HS-27A (cell line): Measurements from ENCODE around the gene ITGB1BP1.

Experiments
- DNase-seq: peaks from one replicate; pipeline ENCODE4 v3.0.0-alpha.2; 2012; ENCODE audit warnings: low read depth, missing footprints

The ITGB1BP1 gene

DNA sequence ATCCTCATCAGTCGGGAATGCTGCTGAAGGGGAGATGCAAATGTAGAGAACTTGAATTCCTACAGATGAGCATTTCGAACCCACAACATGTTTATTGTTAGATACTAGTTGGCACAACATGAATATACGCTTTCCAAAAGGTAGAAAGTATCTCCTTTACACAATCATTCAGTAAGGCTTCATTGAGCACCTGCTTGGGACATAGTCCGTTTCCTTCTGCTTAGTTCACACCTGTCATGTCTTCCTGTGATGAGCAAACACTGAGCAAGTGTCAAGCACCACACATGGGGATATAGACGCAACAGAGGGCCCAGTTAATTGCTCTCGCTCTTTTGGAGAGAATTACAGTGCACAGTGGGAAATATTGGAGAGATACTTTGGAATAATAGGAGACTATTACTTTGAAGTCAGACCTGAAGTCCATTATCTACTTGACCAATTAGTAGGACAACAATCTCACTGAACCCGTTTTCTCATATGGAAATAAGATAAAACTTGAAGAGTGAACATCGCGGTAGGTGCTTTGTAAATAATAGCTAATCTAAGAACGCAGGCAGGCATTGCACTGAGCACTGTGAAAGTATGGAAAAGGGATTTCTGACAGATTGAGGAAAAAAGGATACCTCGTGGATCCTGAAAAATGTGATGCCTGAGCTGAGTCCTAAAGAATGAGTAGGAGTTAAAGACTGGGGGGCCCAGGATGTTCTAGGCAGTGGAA, 1.3 kb upstream of the ITGB1BP1 start:
- no peak for DNase-seq

DNA sequence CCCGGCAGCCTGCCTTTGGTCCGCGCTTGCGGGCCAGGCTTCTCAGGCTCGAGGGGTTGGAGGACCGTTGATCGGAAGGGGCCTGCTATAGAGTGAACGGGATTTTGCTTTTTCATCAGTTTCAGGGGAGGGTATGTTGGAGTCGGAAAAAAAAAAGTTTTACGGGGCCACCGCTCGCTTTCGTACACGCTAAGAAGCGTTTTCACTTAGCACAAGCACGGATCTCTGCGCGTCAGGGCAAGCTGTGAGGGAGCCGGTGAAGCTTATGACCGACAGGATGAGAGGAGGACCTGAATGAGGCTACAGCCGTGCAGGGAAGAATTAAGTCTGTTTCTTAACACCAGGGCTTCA, 569 bp upstream of the ITGB1BP1 start:
- no peak for DNase-seq

DNA sequence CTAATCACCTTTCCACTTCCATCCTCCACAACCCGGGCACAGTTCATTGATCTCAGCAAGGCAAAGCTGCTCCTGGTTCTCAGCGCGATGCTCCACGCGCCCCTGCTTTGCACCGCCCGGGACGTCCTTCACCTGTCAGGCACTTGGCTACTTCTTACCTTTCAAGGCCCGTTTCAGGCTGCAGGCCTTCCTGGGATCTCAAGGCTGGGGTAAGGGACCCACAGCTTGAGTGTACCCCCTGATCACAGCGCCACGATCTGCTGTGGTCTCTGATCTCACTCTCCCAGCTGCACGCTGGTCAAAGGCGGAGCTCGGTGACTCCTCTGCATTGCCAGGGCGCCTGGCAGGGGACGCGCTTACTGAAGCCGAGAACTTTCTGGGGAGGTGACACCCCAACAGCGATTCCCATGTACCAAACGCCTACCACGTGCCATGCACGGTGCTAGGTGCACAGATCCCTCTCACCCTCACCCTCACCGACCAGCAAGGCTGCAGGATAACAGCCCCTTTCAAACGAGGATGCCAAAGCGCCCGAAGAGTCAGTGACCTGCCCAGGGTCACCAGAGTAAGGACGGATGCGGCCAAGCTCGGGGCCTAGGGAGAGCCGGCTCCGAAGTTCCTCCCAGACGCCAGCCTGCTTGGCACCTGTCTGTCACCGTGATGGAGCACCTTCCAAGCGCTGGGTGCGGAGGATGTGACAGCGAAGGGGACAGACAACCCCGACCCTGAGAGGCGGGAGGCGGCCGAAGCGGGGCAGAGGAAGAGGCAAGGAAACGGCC, 818 bp downstream of the ITGB1BP1 start:
- no peak for DNase-seq

DNA sequence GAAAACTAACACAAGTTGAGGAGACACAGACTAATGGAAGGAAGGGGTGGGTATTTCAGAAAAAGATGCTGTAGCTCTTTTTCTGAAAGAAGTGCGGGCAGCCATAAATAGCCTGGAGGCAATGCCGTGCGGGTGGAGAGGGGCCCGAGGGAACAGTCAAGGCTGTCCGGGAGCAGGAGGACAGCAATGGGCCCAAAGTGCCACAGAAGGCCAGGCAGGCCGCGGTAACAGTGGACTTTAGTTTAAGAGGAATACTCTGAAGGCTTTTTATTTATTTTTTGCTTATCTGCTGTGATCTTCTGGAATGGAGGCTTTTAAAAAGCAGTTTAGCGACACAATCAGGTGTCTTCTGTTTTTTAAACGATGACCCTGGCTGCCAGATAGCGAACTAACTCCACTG, 2.8 kb downstream of the ITGB1BP1 start:
- no peak for DNase-seq

DNA sequence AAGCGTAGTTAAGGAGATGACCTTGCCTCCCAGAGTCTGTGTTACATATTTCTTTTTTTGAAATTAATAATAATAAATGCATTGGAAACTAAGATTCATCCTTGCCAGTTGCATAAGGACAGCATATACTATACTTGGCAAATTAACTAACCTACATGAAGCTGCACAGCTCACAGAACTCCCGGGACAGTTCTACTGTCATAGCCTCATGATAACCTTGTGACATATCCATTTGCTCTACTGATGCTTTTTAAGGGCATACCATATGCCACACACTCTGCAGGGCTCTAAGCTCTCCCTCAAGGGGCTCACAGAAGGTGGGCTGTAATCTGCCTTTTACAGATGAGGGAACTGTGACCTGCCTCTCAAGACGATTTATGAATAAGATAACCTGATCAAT, 3.8 kb downstream of the ITGB1BP1 start:
- no peak for DNase-seq

DNA sequence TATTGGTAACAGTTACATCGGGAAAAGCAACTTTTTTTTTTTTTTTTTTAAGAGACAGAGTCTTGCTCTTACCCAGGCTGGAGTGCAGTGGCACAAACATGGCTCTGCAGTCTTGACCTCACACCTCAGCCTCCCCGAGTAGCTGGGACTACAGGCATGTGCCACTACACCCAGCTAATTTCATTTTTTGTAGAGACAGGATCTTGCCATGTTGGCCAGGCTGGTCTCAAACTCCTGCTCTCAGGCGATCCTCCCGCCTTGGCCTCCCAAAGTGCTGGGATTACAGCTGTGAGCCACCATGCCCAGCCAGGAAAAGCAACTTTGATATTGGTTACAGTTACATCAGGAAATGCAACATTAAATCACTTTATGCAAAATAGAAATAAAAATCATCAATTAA, 4.6 kb downstream of the ITGB1BP1 start:
- no peak for DNase-seq

DNA sequence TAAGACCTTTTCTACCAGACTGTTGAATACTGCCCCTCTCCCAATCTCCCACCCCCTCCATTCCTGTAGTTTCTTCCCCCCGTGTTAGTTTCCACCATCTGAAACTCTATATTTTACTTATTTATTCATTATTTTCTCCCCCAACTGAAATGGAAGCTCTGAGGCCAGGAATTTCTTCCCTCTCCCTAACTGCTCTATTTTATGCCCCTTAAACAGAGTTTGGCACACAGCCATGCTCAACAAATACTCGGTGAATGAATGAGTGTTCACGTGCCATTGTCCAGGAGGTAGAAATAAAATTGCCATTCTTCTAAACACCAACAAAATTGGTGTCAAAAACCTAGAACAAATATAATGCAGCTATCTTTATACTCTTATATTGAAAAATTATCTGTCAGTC, 5.6 kb downstream of the ITGB1BP1 start:
- no peak for DNase-seq

DNA sequence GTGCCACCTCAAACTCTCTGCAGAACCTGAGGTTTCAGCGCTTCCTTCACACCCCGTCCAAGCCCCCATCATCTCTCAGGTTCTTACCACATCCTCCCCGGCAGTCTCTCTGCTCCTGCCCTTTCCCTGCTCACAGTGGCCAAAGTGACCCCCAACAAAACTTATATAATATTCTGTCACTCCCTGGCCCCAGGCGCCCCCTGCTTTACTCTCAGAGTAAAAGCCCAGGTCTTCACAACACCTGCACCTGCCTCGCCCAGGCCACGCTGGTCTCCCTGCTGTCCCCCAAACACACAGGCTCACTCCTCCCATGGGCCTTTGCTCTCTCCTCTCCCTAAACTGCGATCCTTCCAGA, 6.4 kb downstream of the ITGB1BP1 start:
- DNase-seq, result no peak

DNA sequence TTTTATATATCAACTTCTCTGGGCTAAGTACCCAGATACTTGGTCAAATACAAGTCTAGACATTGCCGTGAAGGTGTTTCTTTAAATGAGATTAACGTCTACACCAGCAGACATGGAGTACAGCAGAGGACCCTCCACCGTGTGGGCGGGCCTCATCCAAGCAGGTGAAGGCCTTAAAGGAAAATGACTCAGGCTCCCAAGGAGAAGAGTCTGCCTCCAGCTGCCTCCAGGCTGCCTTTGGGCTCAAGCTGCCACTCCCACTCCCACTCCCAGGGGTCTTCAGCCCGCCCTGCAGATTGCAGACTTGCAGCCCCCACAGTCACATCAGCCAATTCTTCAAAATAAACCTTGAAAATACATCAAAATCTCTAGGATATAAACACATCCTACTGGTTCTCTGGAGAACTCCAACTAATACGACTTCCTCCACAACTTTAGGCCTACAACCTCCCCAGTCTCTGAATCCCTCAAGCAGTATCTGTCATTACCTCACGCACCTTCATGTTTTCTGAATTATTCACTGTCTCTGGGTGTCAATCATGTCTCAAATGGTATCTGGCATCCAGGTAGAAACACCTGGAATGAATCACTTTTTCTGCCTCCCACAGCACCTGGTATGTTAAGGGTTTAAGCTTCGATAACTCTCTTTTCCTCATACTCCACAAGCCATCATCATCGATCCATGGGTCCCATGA, 6.9 kb downstream of the ITGB1BP1 start:
- DNase-seq, result no peak

DNA sequence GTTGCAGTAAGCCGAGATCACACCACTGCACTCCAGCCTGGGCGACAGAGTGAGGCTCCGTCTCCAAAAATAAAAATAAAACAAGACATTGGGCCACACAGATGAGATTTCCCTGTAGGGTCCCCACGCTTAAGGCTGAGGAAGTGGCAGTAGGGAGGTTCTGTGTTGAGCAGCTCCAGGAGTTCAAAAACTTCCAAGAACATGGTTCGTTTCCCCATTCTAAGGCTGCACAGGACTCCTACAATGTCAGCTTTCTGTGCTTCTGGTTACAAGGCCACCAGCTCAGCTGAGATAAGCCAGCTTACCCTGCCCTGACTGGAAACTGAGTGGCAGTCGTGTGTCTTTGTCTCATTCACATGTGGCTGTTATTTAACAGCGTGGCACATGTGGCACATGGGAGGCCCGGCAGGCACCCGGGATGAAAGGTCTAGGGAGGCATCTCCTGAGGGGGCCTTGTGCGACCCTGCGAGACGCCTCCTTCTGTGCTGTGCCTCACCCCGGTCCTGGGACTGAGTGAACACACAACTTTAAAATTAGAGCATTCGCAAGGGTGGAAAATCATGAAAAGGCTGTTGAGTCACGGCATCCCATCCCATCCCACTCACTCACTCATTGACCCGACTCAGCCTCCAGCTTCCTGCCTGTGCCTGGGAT, 7.7 kb downstream of the ITGB1BP1 start:
- no peak for DNase-seq

DNA sequence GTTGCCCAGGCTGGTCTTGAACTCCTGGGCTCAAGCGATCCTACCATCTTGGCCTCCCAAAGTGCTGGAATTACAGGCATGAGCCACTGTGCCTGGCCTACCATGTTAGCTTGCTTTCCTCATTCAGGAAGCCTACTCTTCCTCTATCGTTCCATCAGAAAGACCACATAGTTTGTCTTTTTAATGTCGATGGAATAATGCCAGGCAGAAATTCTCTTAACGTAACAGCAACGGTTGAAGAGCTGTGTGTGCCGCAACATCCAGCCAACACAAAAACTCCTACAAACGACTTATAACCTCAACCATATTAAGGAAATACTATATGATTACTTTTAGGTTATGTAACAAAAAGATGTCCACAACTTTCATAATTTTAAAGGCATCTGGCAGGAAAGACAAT, 10.5 kb downstream of the ITGB1BP1 start:
- DNase-seq, result no peak

DNA sequence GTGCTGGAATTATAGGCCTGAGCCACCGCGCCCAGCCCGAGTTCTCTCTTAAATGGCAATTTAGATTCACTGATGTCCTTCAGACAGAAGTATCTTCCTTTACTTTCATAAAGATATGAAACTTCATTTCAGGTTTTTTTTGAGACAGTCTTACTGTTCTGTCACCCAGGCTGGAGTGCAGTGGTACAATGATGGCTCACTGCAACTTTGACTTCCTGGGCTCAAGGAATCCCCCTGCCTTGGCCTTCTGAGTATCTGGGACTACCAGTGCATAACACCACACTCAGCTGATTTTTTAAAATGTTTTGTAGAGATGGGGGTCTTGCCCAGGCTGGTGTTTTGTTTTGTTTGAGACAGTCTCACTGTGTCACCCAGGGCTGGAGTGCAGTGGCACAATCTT, 13.2 kb downstream of the ITGB1BP1 start:
- DNase-seq, result no peak

DNA sequence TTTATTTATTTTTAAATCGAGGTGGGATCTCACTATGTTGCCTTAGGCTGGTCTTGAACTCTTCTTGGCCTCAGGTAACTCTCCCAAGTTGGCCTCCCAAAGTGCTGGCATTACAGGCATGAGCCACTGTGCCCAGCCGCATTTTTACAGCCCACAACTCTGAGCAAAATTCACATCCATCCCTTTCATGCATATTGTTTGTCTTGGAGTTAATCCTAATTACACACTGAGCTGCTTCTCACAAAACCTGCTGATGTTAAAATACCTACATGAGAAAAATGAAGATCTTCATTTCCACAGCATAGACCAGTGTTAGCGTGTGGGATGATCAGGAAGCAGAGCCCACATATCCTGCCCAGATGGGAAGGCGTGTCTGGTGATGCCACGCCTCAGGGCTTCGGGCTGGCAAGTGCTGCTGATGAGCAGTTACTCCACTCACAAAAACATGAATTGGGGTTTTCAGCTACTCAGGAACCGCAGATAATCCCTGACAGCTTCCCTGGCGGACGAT, 14.6 kb downstream of the ITGB1BP1 start:
- DNase-seq, result no peak

DNA sequence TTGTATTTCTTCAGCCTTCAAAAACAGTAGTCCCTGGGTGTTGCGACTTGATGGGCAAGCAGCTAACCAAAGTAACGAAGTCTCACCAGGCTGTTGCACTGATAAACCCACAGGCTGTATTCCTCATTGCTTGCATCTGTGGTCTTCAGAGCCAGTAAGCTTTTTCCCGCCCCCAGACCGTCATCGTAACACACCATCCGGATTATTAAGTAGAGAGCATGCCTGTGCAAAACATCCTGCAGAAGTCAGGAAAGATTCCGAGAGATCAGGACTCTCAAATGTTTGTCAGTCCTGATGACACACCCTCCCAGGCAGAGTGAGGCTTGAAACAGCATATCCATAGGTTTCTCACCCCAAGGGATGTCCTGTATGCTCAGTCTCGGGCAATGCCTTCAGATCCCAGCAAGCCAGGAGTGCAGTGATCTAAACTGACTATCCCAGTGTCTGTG, 15.9 kb downstream of the ITGB1BP1 start:
- DNase-seq, result no peak

DNA sequence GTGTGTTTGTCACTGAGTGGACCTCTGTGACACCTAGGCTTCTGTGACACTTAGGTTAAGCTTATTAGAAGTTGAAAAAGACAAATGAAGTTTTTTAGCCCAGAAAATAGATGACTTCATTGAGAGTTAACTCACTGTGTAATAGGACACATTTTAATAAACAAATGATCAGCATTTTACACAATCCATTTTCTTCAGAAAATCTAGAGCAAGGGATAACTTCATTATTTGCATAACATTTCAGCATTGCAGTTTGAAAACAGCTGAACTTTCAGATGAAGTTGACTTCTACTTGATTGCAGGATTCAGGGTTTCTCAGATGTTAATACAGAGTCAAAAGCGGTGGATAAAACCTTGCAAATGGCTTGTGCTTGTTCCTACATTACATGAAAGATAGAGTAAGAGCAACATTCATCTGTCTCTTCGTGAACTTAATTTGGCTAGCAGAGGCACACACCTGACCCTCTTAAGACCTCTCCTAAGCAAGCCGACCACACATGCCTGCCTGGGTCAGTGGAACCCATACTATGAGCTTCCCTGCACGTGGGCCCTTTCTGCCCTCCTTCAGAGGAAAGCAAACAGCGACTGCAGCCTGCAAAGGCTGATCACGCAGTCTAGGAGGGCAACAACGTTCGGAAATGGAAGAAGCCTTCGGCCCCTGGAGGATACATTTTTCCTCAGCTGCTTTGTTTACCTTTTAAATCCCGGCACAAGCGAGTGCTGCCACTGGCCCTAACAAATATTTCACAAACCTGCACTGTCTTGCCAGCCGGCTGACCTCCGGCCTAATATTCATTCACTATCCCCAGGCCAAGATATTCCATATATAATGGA, 16.6 kb downstream of the ITGB1BP1 start:
- DNase-seq, result no peak

DNA sequence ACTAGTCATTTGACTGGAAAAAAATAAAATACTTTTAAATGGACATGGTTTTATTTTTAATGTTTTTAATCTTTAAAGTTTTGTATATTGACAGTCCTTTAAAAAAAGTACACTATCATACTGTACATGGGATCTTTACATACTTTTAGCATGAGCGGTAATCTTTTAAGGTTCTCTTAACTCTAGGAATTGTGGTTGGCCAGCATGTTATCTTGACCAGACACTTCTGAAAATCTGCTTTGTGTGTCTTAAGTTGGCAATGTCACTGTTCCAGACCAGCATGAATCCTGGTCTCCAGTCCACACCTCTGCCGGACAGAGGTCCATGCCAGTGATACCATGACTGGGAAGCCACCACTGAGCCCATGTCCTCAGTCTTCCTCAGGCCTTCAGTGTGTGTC, 17.7 kb downstream of the ITGB1BP1 start:
- no peak for DNase-seq

DNA sequence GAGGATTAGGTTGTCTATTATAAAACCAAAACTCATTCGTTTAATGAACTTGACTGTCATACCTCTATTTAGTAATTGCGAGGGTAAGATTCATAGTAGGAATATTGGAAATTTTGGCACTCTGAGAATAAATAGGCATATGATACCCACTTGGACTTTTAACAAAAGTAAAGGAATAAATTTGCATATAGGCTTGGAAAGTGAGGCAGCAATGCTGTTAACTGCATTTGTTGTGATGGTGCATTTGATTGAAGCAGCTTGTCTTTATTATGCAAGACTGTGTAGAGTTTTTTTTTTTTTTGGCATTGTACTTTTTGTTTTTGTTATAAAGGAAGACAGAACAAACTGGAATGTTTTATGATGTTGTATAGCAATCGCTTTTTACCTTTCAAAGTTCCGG, 18.9 kb downstream of the ITGB1BP1 start:
- no peak for DNase-seq

DNA sequence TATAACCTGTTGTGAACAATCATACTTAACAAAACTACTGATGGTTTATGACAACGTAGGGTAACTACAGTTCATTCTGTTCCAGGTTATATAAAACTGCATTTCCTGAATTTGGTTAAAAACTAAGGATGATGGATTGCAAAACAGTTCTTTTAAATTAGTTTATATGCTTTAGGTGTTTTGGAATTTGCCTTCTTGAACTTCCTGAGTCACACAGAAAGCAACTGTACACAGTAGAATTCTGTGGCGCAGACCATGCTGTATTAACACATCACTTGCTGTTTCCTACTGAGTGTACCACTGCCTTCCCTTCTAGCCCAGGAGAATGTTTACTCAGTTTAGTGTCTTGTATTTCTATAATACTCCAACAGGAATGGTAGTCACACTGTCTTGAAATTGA, 19.4 kb downstream of the ITGB1BP1 start:
- no peak for DNase-seq

DNA sequence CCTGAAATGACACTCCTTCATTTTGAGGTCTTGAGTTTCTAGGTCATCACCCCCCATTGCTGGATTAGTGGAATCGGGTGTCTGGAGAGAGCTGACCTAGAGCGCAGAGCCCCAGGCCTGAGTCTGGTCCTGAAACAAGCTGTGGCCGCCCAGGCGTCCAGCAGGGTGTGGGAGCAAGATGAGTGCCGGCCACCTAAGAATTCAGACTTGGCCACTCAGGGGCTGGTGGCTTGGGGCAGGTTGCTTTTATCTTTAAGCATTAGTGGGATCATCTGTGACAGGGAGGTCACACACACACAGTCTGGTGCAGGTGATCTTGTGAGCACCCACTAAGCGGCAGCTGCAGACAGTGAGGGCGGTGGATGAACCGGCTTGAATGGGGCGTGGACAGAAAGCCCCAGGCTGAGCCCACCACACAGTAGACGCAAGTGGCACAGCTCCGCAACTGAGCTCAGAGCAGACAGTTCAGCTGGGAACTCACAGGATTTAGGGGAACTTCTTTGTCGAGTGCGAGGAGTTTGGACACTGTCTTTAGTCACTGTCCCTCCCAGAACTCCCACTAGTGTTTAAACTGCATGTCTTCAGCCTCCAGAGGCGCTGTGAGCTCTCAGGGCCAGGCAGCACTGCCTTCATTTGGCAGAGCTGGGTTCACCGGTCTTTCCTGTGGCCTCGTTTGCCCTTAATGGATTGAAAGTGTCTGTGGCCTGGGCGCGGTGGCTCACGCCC, 21.5 kb downstream of the ITGB1BP1 start:
- no peak for DNase-seq

DNA sequence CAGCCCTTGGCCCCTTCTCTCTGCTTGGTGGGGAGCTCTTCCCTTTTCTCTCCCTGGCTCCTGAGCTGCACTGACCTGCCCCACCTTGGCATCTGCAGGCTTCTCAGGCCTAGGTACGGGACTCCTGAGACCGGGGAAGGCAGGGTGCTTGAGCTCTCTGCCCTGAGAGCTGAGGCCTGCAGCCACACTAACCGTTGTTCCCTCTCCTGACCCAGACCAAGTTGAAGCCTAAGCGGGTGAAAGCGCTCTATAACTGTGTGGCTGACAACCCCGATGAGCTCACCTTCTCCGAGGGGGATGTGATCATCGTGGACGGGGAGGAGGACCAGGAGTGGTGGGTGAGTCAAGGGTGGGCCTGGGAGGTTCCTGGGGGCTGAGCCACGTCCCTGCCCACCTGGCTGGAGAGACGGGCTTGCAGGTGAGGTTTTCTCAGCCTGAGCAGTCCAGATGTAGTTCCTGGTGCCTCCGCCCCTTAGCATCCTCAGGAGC, 22.2 kb downstream of the ITGB1BP1 start:
- DNase-seq, result no peak
